Right renal cortex interstitium (tissue), 3 donors: ENCODE data around the gene ADAMTS19. TPM values are rescaled to one million over a fixed set of nuclear protein-coding genes. Genes with fewer than 3 reads are reported as not detected.

ENCODE experiments used
- DNase-seq, 3 donors: peaks; one replicate each; pipeline ENCODE4 v3.0.0-alpha.2; 2013; ENCODE audit warnings: low read depth in 3 of 3, low spot score in 2 of 3
- polyA plus RNA-seq, 3 donors: library from polyadenylated mRNA; unstranded; fragments of 120-200 nt; gene quantifications; one replicate each; pipeline ENCODE4 v1.2.1, GENCODE V29; 2013; ENCODE audit not compliant: insufficient read length in 3 of 3

The ADAMTS19 gene
- polyA plus RNA-seq, 3 donors: 5.4 to 7.3 (median 7.1) TPM

- no peak for DNase-seq
Observed at GRCh38 chr5:129670957-129671500, 210.9 kb downstream of the ADAMTS19 start.

- DNase-seq: no peak
Observed at GRCh38 chr5:129672006-129672405, 211.9 kb downstream of the ADAMTS19 start.

- DNase-seq: no peak
Observed at GRCh38 chr5:129679671-129680070, 219.6 kb downstream of the ADAMTS19 start.

GRCh38 chr5:129687941-129688340 lies 227.8 kb downstream of the ADAMTS19 start:
- DNase-seq: no peak

- no peak for DNase-seq
Observed at GRCh38 chr5:129689045-129689444, 228.9 kb downstream of the ADAMTS19 start.

- no peak for DNase-seq
Observed at GRCh38 chr5:129691220-129691619, 231.1 kb downstream of the ADAMTS19 start.

- DNase-seq: no peak
Observed at GRCh38 chr5:129696636-129697035, 236.5 kb downstream of the ADAMTS19 start.

- no peak for DNase-seq
Observed at GRCh38 chr5:129698661-129699060, 238.6 kb downstream of the ADAMTS19 start.

- DNase-seq: no peak
Observed at GRCh38 chr5:129716235-129716634, 256.1 kb downstream of the ADAMTS19 start.

- DNase-seq: no peak
Observed at GRCh38 chr5:129716651-129717050, 256.6 kb downstream of the ADAMTS19 start.

GRCh38 chr5:129717751-129718310 lies 257.7 kb downstream of the ADAMTS19 start:
- DNase-seq: no peak

- no peak for DNase-seq
Observed at GRCh38 chr5:129718471-129719090, 258.5 kb downstream of the ADAMTS19 start.

GRCh38 chr5:129724222-129724621 lies 264.1 kb downstream of the ADAMTS19 start:
- DNase-seq: no peak

- DNase-seq: no peak
Observed at GRCh38 chr5:129724647-129725046, 264.5 kb downstream of the ADAMTS19 start.

GRCh38 chr5:129739773-129740172 lies 279.7 kb downstream of the ADAMTS19 start:
- DNase-seq: no peak

- DNase-seq: no peak
Observed at GRCh38 chr5:129743541-129744187, 283.6 kb downstream of the ADAMTS19 start.

GRCh38 chr5:129745997-129746396 lies 285.9 kb downstream of the ADAMTS19 start:
- no peak for DNase-seq

GRCh38 chr5:129746876-129747275 lies 286.8 kb downstream of the ADAMTS19 start:
- DNase-seq: no peak

GRCh38 chr5:129747572-129748407 lies 287.7 kb downstream of the ADAMTS19 start, which contains the start of gene MINAR2:
Gene MINAR2, plus strand, starts transcription at chr5:129748094. Its CDS starts 97 bp downstream, at chr5:129748191.
- no peak for DNase-seq

GRCh38 chr5:129748913-129749880 lies 289.1 kb downstream of the ADAMTS19 start:
- no peak for DNase-seq
